Motor neuron (in vitro differentiated cells): Measurements from ENCODE around the gene NEMP1. TPM values are rescaled to one million over a fixed set of nuclear protein-coding genes. Genes with fewer than 3 reads are reported as not detected.
"Not testable (repeated sequence)": the region's sequence is repeated elsewhere in the genome, so short reads cannot be mapped to it uniquely, and the experiment has no call there.

Source experiments
- ATAC-seq, 8 experiments: fragments of 200-7000 bp; cut with Tn5 transposase; replicated peaks in 6 of 8; 2 replicates each; pipeline ENCODE4 v1.8.0; 2021; ENCODE audit warnings: mild to moderate bottlenecking in 8 of 8, moderate library complexity in 8 of 8
- H3K27ac ChIP-seq, 2 donors: fragments of 250-450 bp; sonication (Bioruptor Pico); 2 replicates each; pipeline ENCODE4 v1.9.0; 2021; ENCODE audit warnings: antibody characterized with exemption in 2 of 2, mild to moderate bottlenecking in 2 of 2, moderate library complexity in 1 of 2
- H3K4me1 ChIP-seq, 2 donors: fragments of 250-450 bp; sonication (Bioruptor Pico); replicated peaks in 1 of 2; 2 replicates each; pipeline ENCODE4 v1.6.1; 2021; ENCODE audit warnings: antibody characterized with exemption in 2 of 2, mild to moderate bottlenecking in 2 of 2, moderate library complexity in 1 of 2
- H3K4me3 ChIP-seq, 5 donors: fragments of 250-450 bp; sonication (Bioruptor Pico); 2 replicates each; pipeline ENCODE4 v1.9.0; 2021; ENCODE audit warnings: antibody characterized with exemption in 5 of 5, mild to moderate bottlenecking in 5 of 5, moderate library complexity in 4 of 5
- WGBS, 10 experiments: fragments of 450-650 bp; shearing (Covaris generic); methylation state at CpG; one replicate each; pipeline ENCODE4 v1.0.0; 2022; 5-methylcytosine and 5-hydroxymethylcytosine counted together
- in situ Hi-C, 9 experiments: fragments of 400-800 bp; cut with MboI; loops; one replicate each; pipeline ENCODE4 v1.15.0; 2021; ENCODE audit warnings: low sequenced_read_pairs in 9 of 9, low pct_unique_long_range_greater_than_20kb in 2 of 9; ENCODE audit not compliant: unreplicated experiment in 9 of 9
- total RNA-seq, 8 experiments: library from RNA; unstranded; fragments of 300-600 nt; gene quantifications; 2 replicates each; pipeline versions ENCODE4 v1.2.3 to v1.2.4, GENCODE V29; 2022

Gene NEMP1
- total RNA-seq, 8 experiments from 2014 or later = 3.7 to 19.8 (median 6.4) TPM

- H3K4me3 ChIP-seq, in situ Hi-C loops, ATAC-seq, H3K27ac ChIP-seq: not testable (repeated sequence)
- 96 to 100% (median 100%) methylated on average over 1 to 3 of the region's 4 CpGs; no CpG with 5 or more reads in 7 of the 10 experiments for WGBS, 10 experiments
- H3K4me1 ChIP-seq = peaks cover 4 to 21% of the 10 kb centered on the region in 2 donors
Observed at GRCh38 chr12:57053146-57053545, 25.4 kb downstream of the NEMP1 start.

- no peak for ATAC-seq
- in situ Hi-C loops = no loop called here
- no peak overlapping the region for H3K4me3 ChIP-seq
- peaks cover 0 to 3% of the 10 kb centered on the region in 2 donors for H3K4me1 ChIP-seq
- no peak overlapping the region for H3K27ac ChIP-seq
- 83 to 100% (median 100%) methylated on average over 1 of the region's 1 CpG; no CpG with 5 or more reads in 3 of the 10 experiments for WGBS, 10 experiments
Observed at GRCh38 chr12:57051011-57051410, 27.6 kb downstream of the NEMP1 start.

GRCh38 chr12:57049890-57050289 lies 28.7 kb downstream of the NEMP1 start, which contains the start of gene MYO1A:
Gene MYO1A, minus strand, starts transcription at chr12:57050129. Its CDS starts 1,806 bp downstream, at chr12:57048323.
- 7 to 56% (median 20%) methylated on average over 1 to 2 of the region's 2 CpGs; no CpG with 5 or more reads in 5 of the 10 experiments for WGBS, 10 experiments
- Histone ChIP-seq H3K4me3 (no peak within 1 kb of the TSS), H3K4me1 (no peaks in the 10 kb centered on the region), H3K27ac (no peak within 1 kb of the TSS)
- in situ Hi-C loops = loop anchor here in 1 of 9 experiments (25.0 kb wide), 1 partner anchor 538 kb away; the partner anchor contains the start of gene RBMS2
- peak in 2 of 8 experiments; percentile 42 to 51 for ATAC-seq

GRCh38 chr12:57049119-57049446 lies 29.5 kb downstream of the NEMP1 start:
- H3K4me1 ChIP-seq = no peaks in the 10 kb centered on the region
- ATAC-seq = no peak
- WGBS, 10 experiments = 0 to 100% (median 83%) methylated on average over 1 to 4 of the region's 4 CpGs; no CpG with 5 or more reads in 3 of the 10 experiments
- H3K4me3 ChIP-seq = no peak overlapping the region
- no peak overlapping the region for H3K27ac ChIP-seq
- in situ Hi-C loops = loop anchor here in 1 of 9 experiments (25.0 kb wide), 1 partner anchor 537 kb away; the partner anchor contains the start of gene RBMS2

GRCh38 chr12:57048423-57049118 lies 30.0 kb downstream of the NEMP1 start:
- no CpG with 5 or more reads among the region's 1 CpG for WGBS, 10 experiments
- in situ Hi-C loops = loop anchor here in 1 of 9 experiments (25.0 kb wide), 1 partner anchor 536 kb away; the partner anchor contains the start of gene RBMS2
- no peak overlapping the region for H3K4me3 ChIP-seq
- no peak overlapping the region for H3K27ac ChIP-seq
- no peak for ATAC-seq
- H3K4me1 ChIP-seq = no peaks in the 10 kb centered on the region

GRCh38 chr12:57047981-57048380 lies 30.6 kb downstream of the NEMP1 start:
- 79 to 100% (median 80%) methylated on average over 1 of the region's 1 CpG; no CpG with 5 or more reads in 6 of the 10 experiments for WGBS, 10 experiments
- in situ Hi-C loops = loop anchor here in 1 of 9 experiments (25.0 kb wide), 1 partner anchor 536 kb away; the partner anchor contains the start of gene RBMS2
- no peak for ATAC-seq
- H3K4me1 ChIP-seq = no peaks in the 10 kb centered on the region
- H3K27ac ChIP-seq = no peak overlapping the region
- no peak overlapping the region for H3K4me3 ChIP-seq

- Histone ChIP-seq H3K27ac (no peak overlapping the region), H3K4me3 (no peak overlapping the region), H3K4me1 (no peaks in the 10 kb centered on the region)
- in situ Hi-C loops = loop anchor here in 1 of 9 experiments (25.0 kb wide), 1 partner anchor 535 kb away; the partner anchor contains the start of gene RBMS2
- WGBS, 10 experiments = 40 to 80% (median 58%) methylated on average over 1 to 5 of the region's 10 CpGs; no CpG with 5 or more reads in 2 of the 10 experiments
- ATAC-seq = no peak
Observed at GRCh38 chr12:57046947-57047890, 31.4 kb downstream of the NEMP1 start.

- 0 to 73% (median 59%) methylated on average over 1 to 6 of the region's 6 CpGs; no CpG with 5 or more reads in 2 of the 10 experiments for WGBS, 10 experiments
- ATAC-seq = no peak
- in situ Hi-C loops = loop anchor here in 1 of 9 experiments (25.0 kb wide), 1 partner anchor 534 kb away; the partner anchor contains the start of gene RBMS2
- Histone ChIP-seq H3K4me1 (no peaks in the 10 kb centered on the region), H3K27ac (no peak overlapping the region), H3K4me3 (no peak overlapping the region)
Observed at GRCh38 chr12:57046086-57046791, 32.4 kb downstream of the NEMP1 start.

- in situ Hi-C loops = loop anchor here in 1 of 9 experiments (25.0 kb wide), 1 partner anchor 533 kb away; the partner anchor contains the start of gene RBMS2
- Histone ChIP-seq H3K27ac (no peak overlapping the region), H3K4me3 (no peak overlapping the region), H3K4me1 (no peaks in the 10 kb centered on the region)
- ATAC-seq = peak in 2 of 8 experiments; percentile 75 to 89
- WGBS, 10 experiments = 0 to 74% (median 64%) methylated on average over 1 to 3 of the region's 3 CpGs; no CpG with 5 or more reads in 3 of the 10 experiments
Observed at GRCh38 chr12:57044889-57045288, 33.7 kb downstream of the NEMP1 start.

GRCh38 chr12:57044468-57044867 lies 34.1 kb downstream of the NEMP1 start:
- no peak for ATAC-seq
- in situ Hi-C loops = loop anchor here in 1 of 9 experiments (25.0 kb wide), 1 partner anchor 532 kb away; the partner anchor contains the start of gene RBMS2
- Histone ChIP-seq H3K4me3 (no peak overlapping the region), H3K4me1 (no peaks in the 10 kb centered on the region), H3K27ac (no peak overlapping the region)
- 0 to 88% (median 77%) methylated on average over 1 to 5 of the region's 6 CpGs; no CpG with 5 or more reads in 1 of the 10 experiments for WGBS, 10 experiments

- WGBS, 10 experiments = 59 to 100% (median 83%) methylated on average over 1 to 2 of the region's 2 CpGs; no CpG with 5 or more reads in 6 of the 10 experiments
- H3K4me3 ChIP-seq = no peak overlapping the region
- no peak overlapping the region for H3K27ac ChIP-seq
- H3K4me1 ChIP-seq = no peaks in the 10 kb centered on the region
- ATAC-seq = no peak
- in situ Hi-C loops = loop anchor here in 1 of 9 experiments (25.0 kb wide), 1 partner anchor 530 kb away; the partner anchor contains the start of gene RBMS2
Observed at GRCh38 chr12:57042695-57043094, 35.9 kb downstream of the NEMP1 start.

- ATAC-seq = peak in 2 of 8 experiments; percentile 17 to 23
- in situ Hi-C loops = loop anchor here in 1 of 9 experiments (25.0 kb wide), 1 partner anchor 528 kb away; the partner anchor contains the start of gene RBMS2
- WGBS, 10 experiments = 20 to 82% (median 69%) methylated on average over 1 to 2 of the region's 2 CpGs; no CpG with 5 or more reads in 1 of the 10 experiments
Observed at GRCh38 chr12:57040750-57041149, 37.8 kb downstream of the NEMP1 start.

More at GRCh38 chr12:57040750-57041149, 37.8 kb downstream of the NEMP1 start:
- Histone ChIP-seq H3K27ac (no peak overlapping the region), H3K4me3 (no peak overlapping the region), H3K4me1 (no peaks in the 10 kb centered on the region)
